SK-N-MC (cell line): ENCODE results near the gene TRAF3.

Experiments used
- EZH2 ChIP-seq: fragments of 200-600 bp; sonication (generic); IDR thresholded peaks from one replicate; pipeline ENCODE4 v1.6.1; 2017; ENCODE audit warnings: antibody characterized with exemption
- POLR2AphosphoS5 ChIP-seq: IDR thresholded peaks from 2 replicates; pipeline ENCODE4 v1.6.1; 2012; ENCODE audit warnings: mild to moderate bottlenecking, low read depth, low read length, borderline replicate concordance

DNA sequence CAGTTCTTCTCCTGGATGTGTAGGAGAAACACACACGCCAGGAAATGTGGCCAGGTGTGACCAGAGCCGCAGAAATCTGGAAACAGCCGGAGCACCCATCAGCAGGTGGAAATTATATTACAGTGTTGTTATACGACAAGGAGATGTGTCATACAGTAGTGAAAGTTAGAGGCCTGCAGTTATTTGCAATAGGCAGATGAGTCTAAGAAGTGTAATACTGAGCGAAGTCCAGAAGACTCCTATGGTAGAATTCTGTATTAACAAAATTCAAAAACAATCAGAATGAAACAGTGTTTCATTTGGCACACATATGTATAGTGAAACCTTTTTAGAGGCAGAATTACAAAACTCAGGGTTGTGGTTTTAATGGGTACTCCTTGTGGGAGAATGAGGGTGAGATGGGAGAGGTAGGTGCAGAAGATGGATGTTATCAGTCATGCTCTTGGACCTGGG is 105.9 kb downstream of the TRAF3 start:
- TF ChIP-seq POLR2AphosphoS5, result no peak
- no peak for TF ChIP-seq EZH2
